ENCODE measurements around the gene HMOX1. TPM values are rescaled to one million over a fixed set of nuclear protein-coding genes. Genes with fewer than 3 reads are reported as not detected.

The HMOX1 gene
- total RNA-seq, 1 experiment from 2014 or later = 26.4 TPM

GRCh38 chr22:35417606-35418005 is 36.7 kb downstream of the HMOX1 start:
- Histone ChIP-seq H3K9ac (ENCODE audit: low read length) (no peak overlapping the region), H3K4me2 (ENCODE audit: low read length) (no peak overlapping the region), H3K27ac (ENCODE audit: low read depth, low read length) (no peak overlapping the region), H3K9me2 (ENCODE audit: insufficient read depth) (no peaks in the 10 kb centered on the region), H3K9me3 (ENCODE audit: control insufficient read depth in 1 of 2, insufficient read depth in 1 of 2, low read depth in 1 of 2, low read length in 2 of 2) (no peaks in the 10 kb centered on the region), H3K36me3 (ENCODE audit: control insufficient read depth in 1 of 2, insufficient read depth in 2 of 2, low read length in 2 of 2) (peaks cover 36 to 84% of the 10 kb centered on the region in 2 experiments), H2AFZ (ENCODE audit: low read depth, low read length, poor library complexity, severe bottlenecking) (no peak overlapping the region), H3K4me3 (replicated peaks in 1 of 2; ENCODE audit: low read depth in 1 of 2, low read length in 2 of 2) (no peak overlapping the region), H4K20me1 (ENCODE audit: insufficient read depth) (no peaks in the 10 kb centered on the region), H3K4me1 (ENCODE audit: control insufficient read depth in 1 of 2, insufficient read depth in 2 of 2, low read length in 2 of 2) (no peaks in the 10 kb centered on the region), H3K79me2 (ENCODE audit: insufficient read depth, low read length) (no peaks in the 10 kb centered on the region), H3K27me3 (ENCODE audit: insufficient read depth, low read length) (no peaks in the 10 kb centered on the region)
- ChIA-PET RAD21 (ENCODE audit: low non-redundant PET in 1 of 2, low total read pairs in 2 of 2, uncharacterized antibody in 2 of 2, unreplicated experiment in 2 of 2) (no interaction called here), POLR2A (no interaction called here), CTCF (no interaction called here)
- TF ChIP-seq POLR2A (IDR thresholded peaks at IDR 0.05; ENCODE audit: borderline replicate concordance, extremely low read depth, insufficient read depth, insufficient read length) (no peak), ATF3 (IDR thresholded peaks at IDR 0.05) (no peak), YY1 (IDR thresholded peaks at IDR 0.05; ENCODE audit: extremely low read depth, insufficient replicate concordance, low read depth, low read length) (no peak), CEBPB (IDR thresholded peaks at IDR 0.05; ENCODE audit: low read depth) (no peak), JUND (IDR thresholded peaks at IDR 0.05) (no peak), EZH2 (IDR thresholded peaks at IDR 0.05) (no peak), RAD21 (IDR thresholded peaks at IDR 0.05; ENCODE audit: low read depth) (no peak), SRF (IDR thresholded peaks at IDR 0.05; ENCODE audit: low read depth) (no peak), POLR2AphosphoS5 (IDR thresholded peaks at IDR 0.05; ENCODE audit: low read depth, low read length) (no peak)
- intact Hi-C loops (cut with micrococcal nuclease) = no loop called here
- no TSS peak for BruUV-seq (replicated peaks)
- ATAC-seq (no peak), DNase-seq (ENCODE audit: low read depth, low spot score) (no peak)

- H3K4me1 ChIP-seq (ENCODE audit: control insufficient read depth in 1 of 2, insufficient read depth in 2 of 2, low read length in 2 of 2) = no peaks in the 10 kb centered on the region
- no peaks in the 10 kb centered on the region for H3K27me3 ChIP-seq (ENCODE audit: insufficient read depth, low read length)
- H3K9me3 ChIP-seq (ENCODE audit: control insufficient read depth in 1 of 2, insufficient read depth in 1 of 2, low read depth in 1 of 2, low read length in 2 of 2) = no peaks in the 10 kb centered on the region
- no peaks in the 10 kb centered on the region for H3K79me2 ChIP-seq (ENCODE audit: insufficient read depth, low read length)
- no peak overlapping the region for H3K4me2 ChIP-seq (ENCODE audit: low read length)
- ATAC-seq = no peak
- no peak overlapping the region for H3K4me3 ChIP-seq (replicated peaks in 1 of 2; ENCODE audit: low read depth in 1 of 2, low read length in 2 of 2)
- ChIA-PET CTCF (no interaction called here), RAD21 (ENCODE audit: low non-redundant PET in 1 of 2, low total read pairs in 2 of 2, uncharacterized antibody in 2 of 2, unreplicated experiment in 2 of 2) (no interaction called here), POLR2A (no interaction called here)
- BruUV-seq (replicated peaks) = no TSS peak
- H3K9me2 ChIP-seq (ENCODE audit: insufficient read depth) = no peaks in the 10 kb centered on the region
- intact Hi-C loops (cut with micrococcal nuclease) = no loop called here
- no peaks in the 10 kb centered on the region for H4K20me1 ChIP-seq (ENCODE audit: insufficient read depth)
- no peak overlapping the region for H2AFZ ChIP-seq (ENCODE audit: low read depth, low read length, poor library complexity, severe bottlenecking)
- no peak overlapping the region for H3K9ac ChIP-seq (ENCODE audit: low read length)
- no peak overlapping the region for H3K27ac ChIP-seq (ENCODE audit: low read depth, low read length)
- H3K36me3 ChIP-seq (ENCODE audit: control insufficient read depth in 1 of 2, insufficient read depth in 2 of 2, low read length in 2 of 2) = peaks cover 37 to 87% of the 10 kb centered on the region in 2 experiments
- no peak for DNase-seq (ENCODE audit: low read depth, low spot score)
- TF ChIP-seq ZNF274 (IDR thresholded peaks at IDR 0.05; ENCODE audit: low read depth, low read length) (no peak), SP1 (IDR thresholded peaks at IDR 0.05; ENCODE audit: low read depth) (no peak), CTCF (IDR thresholded peaks at IDR 0.05 in 2 of 3, conservative IDR thresholded peaks at IDR 0.05 in 1 of 3; ENCODE audit: borderline replicate concordance in 1 of 3, insufficient read depth in 1 of 3, low read depth in 2 of 3, low read length in 2 of 3) (no peak), ATF3 (IDR thresholded peaks at IDR 0.05) (no peak), MAX (IDR thresholded peaks at IDR 0.05) (no peak), REST (IDR thresholded peaks at IDR 0.05; ENCODE audit: low read depth) (no peak), FOSL1 (IDR thresholded peaks at IDR 0.05; ENCODE audit: low read depth) (no peak), CEBPB (IDR thresholded peaks at IDR 0.05; ENCODE audit: low read depth) (no peak), POLR2A (IDR thresholded peaks at IDR 0.05; ENCODE audit: borderline replicate concordance, extremely low read depth, insufficient read depth, insufficient read length) (no peak), RAD21 (IDR thresholded peaks at IDR 0.05; ENCODE audit: low read depth) (no peak), JUND (IDR thresholded peaks at IDR 0.05) (no peak), POLR2AphosphoS5 (IDR thresholded peaks at IDR 0.05; ENCODE audit: low read depth, low read length) (no peak)
These were observed 37.2 kb downstream of the HMOX1 start for GRCh38 chr22:35418088-35418487.

All from HCT116 (cell line).